ENCODE measurements around the gene PDE4D. TPM values are rescaled to one million over a fixed set of nuclear protein-coding genes. Genes with fewer than 3 reads are reported as not detected.
A peak's percentile ranks its signal among the peaks of the same experiment; 100 is the strongest.

PDE4D gene
- polyA plus RNA-seq, 1 donor (not counting 4 experiments of a cell fraction or from before 2014, with no cell fraction given): 3.6 TPM

GRCh38 chr5:59789197-59789596, 104.3 kb downstream of the PDE4D start:
- Histone ChIP-seq H4K20me1 (ENCODE audit: control insufficient read depth, extremely low read depth, insufficient read depth, low read length) (no peaks in the 10 kb centered on the region), H3K9ac (ENCODE audit: control insufficient read depth, extremely low read depth, insufficient read depth, low read length) (no peak overlapping the region), H2AFZ (ENCODE audit: control insufficient read depth, low read length) (no peak overlapping the region), H3K4me2 (ENCODE audit: control insufficient read depth, extremely low read depth, insufficient read depth, low read depth, low read length) (no peak overlapping the region), H3K36me3 (ENCODE audit: control insufficient read depth in 2 of 2, extremely low read depth in 1 of 2, insufficient read depth in 2 of 2, low read length in 2 of 2) (no peaks in the 10 kb centered on the region), H3K9me1 (ENCODE audit: control insufficient read depth, extremely low read depth, insufficient read depth, low read length) (no peaks in the 10 kb centered on the region), H3K27me3 (ENCODE audit: control insufficient read depth, extremely low read depth, insufficient read depth, low read length) (no peaks in the 10 kb centered on the region), H3K27ac (ENCODE audit: control insufficient read depth, insufficient read depth, low read length) (no peak overlapping the region), H3K79me2 (ENCODE audit: control insufficient read depth, insufficient read depth, low read length) (no peaks in the 10 kb centered on the region), H3K4me1 (ENCODE audit: control insufficient read depth, extremely low read depth, insufficient read depth, low read length) (peaks cover 46% of the 10 kb centered on the region), H3K4me3 (ENCODE audit: control insufficient read depth in 2 of 3, extremely low read depth in 1 of 3, insufficient read depth in 2 of 3, low read depth in 1 of 3, low read length in 3 of 3) (no peak overlapping the region), H3K9me3 (ENCODE audit: control insufficient read depth, low read depth, low read length) (no peaks in the 10 kb centered on the region)
- DNase-seq (ENCODE audit: low read depth, low spot score): no peak
- dilution Hi-C loops (cut with MboI; ENCODE audit: extremely low pct_ligation_motif_present, low sequenced_read_pairs): no loop called here
- TF ChIP-seq, protein P1, sequence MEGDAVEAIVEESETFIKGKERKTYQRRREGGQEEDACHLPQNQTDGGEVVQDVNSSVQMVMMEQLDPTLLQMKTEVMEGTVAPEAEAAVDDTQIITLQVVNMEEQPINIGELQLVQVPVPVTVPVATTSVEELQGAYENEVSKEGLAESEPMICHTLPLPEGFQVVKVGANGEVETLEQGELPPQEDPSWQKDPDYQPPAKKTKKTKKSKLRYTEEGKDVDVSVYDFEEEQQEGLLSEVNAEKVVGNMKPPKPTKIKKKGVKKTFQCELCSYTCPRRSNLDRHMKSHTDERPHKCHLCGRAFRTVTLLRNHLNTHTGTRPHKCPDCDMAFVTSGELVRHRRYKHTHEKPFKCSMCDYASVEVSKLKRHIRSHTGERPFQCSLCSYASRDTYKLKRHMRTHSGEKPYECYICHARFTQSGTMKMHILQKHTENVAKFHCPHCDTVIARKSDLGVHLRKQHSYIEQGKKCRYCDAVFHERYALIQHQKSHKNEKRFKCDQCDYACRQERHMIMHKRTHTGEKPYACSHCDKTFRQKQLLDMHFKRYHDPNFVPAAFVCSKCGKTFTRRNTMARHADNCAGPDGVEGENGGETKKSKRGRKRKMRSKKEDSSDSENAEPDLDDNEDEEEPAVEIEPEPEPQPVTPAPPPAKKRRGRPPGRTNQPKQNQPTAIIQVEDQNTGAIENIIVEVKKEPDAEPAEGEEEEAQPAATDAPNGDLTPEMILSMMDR (optimal IDR thresholded peaks at IDR 0.05 in 1 of 3, IDR thresholded peaks at IDR 0.05 in 1 of 3, conservative IDR thresholded peaks at IDR 0.05 in 1 of 3; ENCODE audit: extremely low read depth in 1 of 3, insufficient read depth in 2 of 3, low read length in 3 of 3): no peak
- TF ChIP-seq EZH2 (IDR thresholded peaks at IDR 0.05; ENCODE audit: low read length): no peak
- FAIRE-seq: peak; percentile 5

GRCh38 chr5:59786334-59786805, 107.2 kb downstream of the PDE4D start:
- Histone ChIP-seq H3K79me2 (ENCODE audit: control insufficient read depth, insufficient read depth, low read length) (no peaks in the 10 kb centered on the region), H3K9me3 (ENCODE audit: control insufficient read depth, low read depth, low read length) (no peaks in the 10 kb centered on the region), H3K4me3 (ENCODE audit: control insufficient read depth in 2 of 3, extremely low read depth in 1 of 3, insufficient read depth in 2 of 3, low read depth in 1 of 3, low read length in 3 of 3) (peak overlapping the region in 1 of 3 experiments; percentile 23), H3K4me1 (ENCODE audit: control insufficient read depth, extremely low read depth, insufficient read depth, low read length) (peaks cover 22% of the 10 kb centered on the region), H2AFZ (ENCODE audit: control insufficient read depth, low read length) (peak overlapping the region; percentile 60), H3K36me3 (ENCODE audit: control insufficient read depth in 2 of 2, extremely low read depth in 1 of 2, insufficient read depth in 2 of 2, low read length in 2 of 2) (no peaks in the 10 kb centered on the region), H3K4me2 (ENCODE audit: control insufficient read depth, extremely low read depth, insufficient read depth, low read depth, low read length) (peak overlapping the region; percentile 72), H3K9me1 (ENCODE audit: control insufficient read depth, extremely low read depth, insufficient read depth, low read length) (no peaks in the 10 kb centered on the region), H3K9ac (ENCODE audit: control insufficient read depth, extremely low read depth, insufficient read depth, low read length) (peak overlapping the region; percentile 60), H3K27ac (ENCODE audit: control insufficient read depth, insufficient read depth, low read length) (peak overlapping the region; percentile 85), H4K20me1 (ENCODE audit: control insufficient read depth, extremely low read depth, insufficient read depth, low read length) (no peaks in the 10 kb centered on the region), H3K27me3 (ENCODE audit: control insufficient read depth, extremely low read depth, insufficient read depth, low read length) (no peaks in the 10 kb centered on the region)
- no peak for TF ChIP-seq EZH2 (IDR thresholded peaks at IDR 0.05; ENCODE audit: low read length)
- DNase-seq (ENCODE audit: low read depth, low spot score) (peak; percentile 82), FAIRE-seq (peak; percentile 99)
- dilution Hi-C loops (cut with MboI; ENCODE audit: extremely low pct_ligation_motif_present, low sequenced_read_pairs): no loop called here
